ENCODE measurements around the gene FASTKD2.
A peak's percentile ranks its signal among the peaks of the same experiment; 100 is the strongest.
"Not testable (repeated sequence)": the region's sequence is repeated elsewhere in the genome, so short reads cannot be mapped to it uniquely, and the experiment has no call there.

Gene FASTKD2

DNA sequence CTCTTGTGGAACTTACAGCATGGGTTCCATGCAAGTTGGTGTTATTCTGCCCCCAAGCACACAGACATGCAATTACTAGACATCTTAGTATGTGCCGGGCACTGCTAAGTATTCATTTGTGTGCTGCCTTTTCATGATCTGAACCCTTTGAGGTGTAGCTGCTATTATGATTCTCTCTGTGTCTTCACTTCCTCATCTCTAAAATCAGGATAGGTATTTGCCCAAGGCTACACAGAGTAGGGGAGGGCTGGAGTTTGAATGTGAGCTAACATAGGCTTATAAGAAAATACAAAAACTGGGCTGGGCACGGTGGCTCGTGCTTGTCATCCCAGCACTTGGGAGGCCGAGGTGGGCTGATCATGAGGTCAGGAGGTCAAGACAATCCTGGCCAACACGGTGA, 27.2 kb downstream of the FASTKD2 start:
- DNase-seq (ENCODE audit: low read depth) = no peak

- no peak for DNase-seq (ENCODE audit: low read depth)
These were observed 32.0 kb downstream of the FASTKD2 start for GRCh38 chr2:206797376-206797775.

DNA sequence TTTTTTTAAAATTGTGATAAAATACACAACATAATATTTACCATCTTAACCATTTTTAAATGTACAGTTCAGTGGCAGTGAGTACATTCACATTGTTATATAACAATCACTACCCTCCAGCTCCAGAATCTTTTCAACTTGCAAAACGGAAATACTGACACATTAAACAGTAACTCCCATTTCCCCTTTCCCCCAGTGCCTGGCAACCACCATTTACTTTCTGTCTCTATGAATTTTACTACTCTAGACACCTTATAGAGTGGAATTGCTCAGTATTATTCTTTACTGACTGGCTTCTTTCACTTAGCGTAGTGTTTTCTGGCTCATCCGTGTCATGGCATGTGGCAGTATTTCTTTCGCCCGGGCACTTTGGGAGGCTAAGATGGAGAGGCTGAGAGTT, 32.6 kb downstream of the FASTKD2 start:
- no peak for DNase-seq (ENCODE audit: low read depth)

- DNase-seq (ENCODE audit: low read depth) = no peak
These were observed 33.7 kb downstream of the FASTKD2 start for GRCh38 chr2:206799083-206799482.

- peak; percentile 12 for DNase-seq (ENCODE audit: low read depth)
These were observed 35.4 kb downstream of the FASTKD2 start for GRCh38 chr2:206800506-206801417.

GRCh38 chr2:206801418-206802189, 36.2 kb downstream of the FASTKD2 start:
- DNase-seq (ENCODE audit: low read depth) = no peak

DNA sequence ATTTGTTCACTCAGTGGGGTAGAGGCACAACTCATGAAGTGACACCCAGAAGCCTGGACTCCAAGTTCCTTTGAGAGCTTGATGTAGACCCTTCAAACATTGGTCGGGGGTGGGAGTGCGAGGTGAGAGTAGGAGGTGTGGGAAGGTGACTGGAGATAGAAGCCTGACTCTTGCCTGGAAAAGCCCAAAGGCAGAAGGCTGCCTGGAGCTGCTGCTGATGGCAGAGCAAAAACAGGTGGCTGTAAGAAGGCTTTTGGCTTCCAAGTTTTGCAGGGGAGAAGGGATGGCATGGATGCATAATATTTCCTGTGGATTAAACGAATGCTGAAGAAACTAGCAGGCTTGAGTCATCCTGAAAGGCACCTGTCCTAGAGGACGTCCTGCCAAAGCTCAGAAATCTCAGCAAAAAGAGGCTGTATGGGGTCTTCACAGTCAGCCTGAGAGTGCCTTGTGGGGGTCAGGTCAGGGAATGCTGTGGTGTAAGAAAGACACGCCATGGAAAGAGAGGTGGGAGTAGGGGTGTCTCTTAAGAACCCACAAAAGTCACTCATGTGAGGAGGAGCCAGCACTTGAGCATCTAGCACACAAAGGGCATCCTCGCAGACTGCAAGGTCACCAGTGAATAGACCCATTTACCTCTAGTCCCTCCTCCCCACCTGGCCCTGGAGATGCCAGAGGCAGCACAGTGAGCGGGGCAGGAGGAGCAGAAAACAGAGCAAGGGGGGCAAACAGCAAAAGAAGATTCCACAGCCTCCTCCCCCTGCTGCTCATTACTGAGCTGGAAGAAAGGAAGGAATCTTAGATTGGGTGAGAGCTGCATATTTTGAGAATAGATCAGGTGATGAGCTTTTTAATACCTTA, 37.5 kb downstream of the FASTKD2 start:
- DNase-seq (ENCODE audit: low read depth) = no peak

DNA sequence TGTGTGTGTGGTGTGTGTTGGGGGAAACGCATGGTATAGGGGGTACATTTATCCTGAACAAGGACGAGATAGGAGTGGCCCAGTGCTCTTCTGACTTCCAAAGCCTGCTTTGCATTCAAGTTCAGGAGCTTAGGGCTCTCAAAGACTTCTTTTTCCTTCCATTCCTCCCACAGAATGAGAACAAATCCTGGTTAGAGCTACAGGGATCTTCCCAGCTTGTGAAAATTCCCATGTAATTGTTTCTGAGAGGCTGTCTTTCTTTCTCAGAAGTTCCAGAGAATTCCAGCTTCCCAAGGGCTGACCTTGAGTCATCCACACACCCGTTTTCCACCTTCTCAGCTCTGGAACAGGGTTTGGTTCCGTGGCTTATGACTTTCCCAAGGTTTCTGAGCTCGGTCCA, 38.9 kb downstream of the FASTKD2 start:
- no peak for DNase-seq (ENCODE audit: low read depth)

- no peak for DNase-seq (ENCODE audit: low read depth)
These were observed 40.6 kb downstream of the FASTKD2 start for GRCh38 chr2:206805887-206806607.

DNA sequence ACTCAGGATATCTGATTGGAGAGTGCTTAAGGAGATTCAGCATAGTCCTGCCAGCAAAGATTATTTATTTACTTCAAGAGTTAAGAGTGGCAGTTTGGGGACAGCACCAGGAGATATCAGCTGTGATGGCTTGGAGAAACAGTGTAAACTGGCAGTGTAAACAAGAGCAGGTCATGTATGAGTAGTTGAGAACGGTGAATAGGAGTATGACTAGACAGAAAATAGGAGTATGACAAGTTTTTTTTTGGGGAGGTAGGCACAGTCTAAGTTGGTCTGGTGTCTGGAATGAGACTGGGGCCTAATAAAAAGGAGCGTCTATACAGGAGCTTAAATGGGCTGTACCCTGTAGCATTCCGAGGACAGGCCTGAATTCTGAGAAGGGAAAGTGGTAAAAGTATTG, 42.2 kb downstream of the FASTKD2 start:
- DNase-seq (ENCODE audit: low read depth) = not testable (repeated sequence)

DNA sequence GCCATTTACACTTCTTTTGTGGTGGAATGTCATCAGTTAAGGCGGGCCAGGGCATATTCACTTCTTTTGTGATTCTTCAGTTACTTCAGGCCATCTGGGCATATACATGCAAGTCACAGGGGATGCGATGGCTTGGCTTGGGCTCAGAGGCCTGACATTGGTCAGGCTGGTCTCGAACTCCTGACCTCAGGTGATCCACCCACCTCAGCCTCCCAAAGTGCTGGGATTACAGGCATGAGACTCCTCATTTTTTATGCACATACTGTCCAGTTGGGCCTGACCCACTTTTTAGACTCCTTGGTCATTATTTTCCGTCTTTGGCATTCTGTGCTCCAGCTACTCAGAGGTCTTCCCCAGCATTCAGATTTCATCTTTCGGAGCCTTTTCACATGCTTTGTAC, 47.1 kb downstream of the FASTKD2 start:
- not testable (repeated sequence) for DNase-seq (ENCODE audit: low read depth)

DNA sequence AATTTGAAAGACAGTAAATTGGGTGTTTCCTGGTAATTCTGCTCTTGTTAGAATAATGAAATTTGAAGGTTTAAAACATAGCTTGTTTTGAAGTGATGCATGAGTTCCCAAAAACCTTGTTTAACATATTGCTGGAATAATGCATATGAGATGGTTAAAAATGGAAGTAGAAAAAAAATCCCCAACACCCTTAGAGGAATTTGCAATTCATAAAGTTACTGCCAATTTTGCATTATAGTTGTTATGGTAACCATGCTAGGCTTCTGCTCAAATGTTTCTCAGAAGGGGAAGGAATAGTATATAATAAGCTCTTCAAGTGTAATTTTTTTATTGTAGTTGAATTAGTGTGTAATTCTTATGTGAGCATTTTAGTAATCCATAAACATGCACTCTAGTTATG, 49.1 kb downstream of the FASTKD2 start:
- no peak for DNase-seq (ENCODE audit: low read depth)

- DNase-seq (ENCODE audit: low read depth) = no peak
These were observed 55.4 kb downstream of the FASTKD2 start for GRCh38 chr2:206820807-206821206.

DNA sequence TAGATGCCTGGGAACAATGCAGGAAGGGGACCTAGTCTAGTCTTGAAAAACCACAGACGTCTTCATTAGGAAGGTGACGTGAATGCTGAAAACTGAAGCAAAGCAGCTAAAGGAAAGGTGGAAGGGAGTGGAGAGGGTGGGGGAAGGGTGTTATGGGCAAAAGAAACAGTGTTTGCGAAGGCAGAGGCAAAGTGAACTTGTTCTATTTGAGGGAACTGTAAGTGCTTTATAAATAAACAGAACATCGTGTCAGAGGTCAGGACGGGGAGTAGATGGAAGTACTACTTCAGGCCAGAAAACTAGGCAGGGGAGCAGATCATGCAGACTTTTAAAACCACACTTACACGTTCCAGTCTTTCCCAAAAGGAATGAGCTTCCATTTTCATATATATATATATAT, 57.8 kb downstream of the FASTKD2 start:
- no peak for DNase-seq (ENCODE audit: low read depth)

- no peak for DNase-seq (ENCODE audit: low read depth)
These were observed 58.7 kb downstream of the FASTKD2 start for GRCh38 chr2:206824087-206824618.

DNA sequence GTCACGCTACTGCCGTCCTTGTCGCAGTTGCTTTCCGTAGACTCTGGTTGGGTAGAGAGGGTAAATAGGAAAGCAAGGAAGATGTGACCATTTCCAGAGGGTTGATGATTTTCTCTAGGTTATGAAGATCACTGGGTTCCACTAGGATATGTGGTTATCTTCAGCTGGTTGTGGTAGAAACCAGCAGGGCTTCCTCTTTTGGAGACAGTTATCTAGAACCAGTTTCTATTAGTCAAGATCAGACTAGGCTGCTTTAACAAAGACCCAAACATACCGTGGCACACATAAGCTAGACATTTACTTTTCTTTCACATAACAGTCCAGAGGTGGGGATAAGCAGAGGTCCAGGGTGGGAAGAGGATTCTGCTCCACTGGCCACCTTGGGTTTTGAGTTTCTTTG, 59.6 kb downstream of the FASTKD2 start:
- DNase-seq (ENCODE audit: low read depth) = no peak

- DNase-seq (ENCODE audit: low read depth) = no peak
These were observed 66.1 kb downstream of the FASTKD2 start for GRCh38 chr2:206831442-206831995.

DNA sequence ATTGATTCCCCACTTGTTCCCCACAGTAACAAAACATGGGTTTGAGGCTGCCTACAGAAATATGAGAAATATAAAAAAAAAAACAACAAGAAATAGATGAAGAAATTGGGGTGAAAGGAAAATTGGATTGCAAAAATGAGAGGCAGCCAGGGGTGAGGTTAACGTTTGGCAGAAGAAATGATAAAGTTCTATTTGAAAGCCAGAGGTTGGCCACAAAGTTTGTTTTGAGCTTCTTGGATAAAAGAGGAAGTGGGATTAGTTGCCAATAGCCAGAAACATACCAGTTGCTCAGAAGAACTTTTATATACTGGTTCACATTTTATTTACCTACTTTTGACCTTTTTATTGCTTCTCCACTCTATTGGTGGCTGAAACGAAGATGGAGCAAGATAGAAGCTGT, 67.5 kb downstream of the FASTKD2 start:
- no peak for DNase-seq (ENCODE audit: low read depth)

DNA sequence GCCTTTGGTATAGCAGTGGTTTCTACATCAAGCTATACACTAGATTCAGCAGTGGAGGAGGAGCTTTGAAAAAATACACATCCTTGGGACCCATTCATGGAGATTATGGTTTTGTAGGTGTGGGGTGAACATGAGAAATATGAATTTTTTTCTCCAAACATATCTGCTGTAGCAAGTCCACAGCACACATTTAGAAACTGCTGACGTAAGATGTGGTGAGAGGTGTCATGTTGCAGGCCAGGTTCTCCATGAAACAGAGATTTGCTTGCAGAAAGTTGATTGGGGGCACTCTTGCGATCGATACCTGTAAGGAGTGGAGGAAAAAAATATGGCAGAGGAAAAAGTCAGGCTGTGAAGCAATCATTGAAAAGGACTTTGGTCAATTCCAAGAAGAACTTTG, 67.9 kb downstream of the FASTKD2 start:
- no peak for DNase-seq (ENCODE audit: low read depth)

DNA sequence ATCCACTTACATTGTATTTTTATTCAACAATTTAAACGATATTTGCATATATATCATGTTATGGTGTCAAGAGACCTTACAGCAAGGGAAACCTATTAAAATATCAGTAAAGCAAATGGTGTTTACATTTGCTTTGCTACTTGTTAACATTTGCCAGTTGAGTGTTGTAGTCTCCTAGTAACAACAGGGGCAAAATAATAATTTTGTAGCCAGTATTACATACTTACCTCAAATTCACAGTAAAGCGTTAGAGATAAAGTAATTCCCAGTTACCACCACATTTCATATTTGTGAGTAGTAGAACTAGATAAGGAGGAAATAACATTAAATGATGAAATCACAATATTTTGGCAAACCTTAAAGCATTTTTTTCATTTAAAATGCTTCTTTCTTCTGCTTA, 71.3 kb downstream of the FASTKD2 start:
- DNase-seq (ENCODE audit: low read depth) = no peak

DNA sequence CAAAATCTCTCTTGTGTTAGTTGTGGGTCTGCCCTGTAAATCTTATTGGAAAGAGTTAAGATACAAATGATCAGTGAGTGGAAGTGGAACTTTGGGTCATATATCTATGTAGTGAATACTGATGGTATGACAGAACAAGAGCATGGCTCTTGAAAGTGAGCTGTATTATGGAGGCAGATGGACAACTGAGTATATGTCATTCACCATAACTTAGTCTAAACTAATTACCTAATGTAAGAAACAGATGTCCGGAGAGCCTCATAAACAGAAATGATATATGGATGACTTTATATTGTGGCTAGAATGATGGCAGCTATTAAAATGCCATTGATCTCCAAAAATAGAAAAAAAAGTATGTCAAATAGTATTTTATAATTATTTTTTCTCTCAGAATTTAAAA, 72.4 kb downstream of the FASTKD2 start:
- no peak for DNase-seq (ENCODE audit: low read depth)
